Effector memory CD8-positive, alpha-beta T cell (primary cell): ENCODE measurements around the gene PRKCZ.

Experiments used
- ATAC-seq: fragments of 150-1000 bp; cut with Tn5 transposase; replicated peaks from 2 replicates; pipeline ENCODE4 v1.10.0; 2021; ENCODE audit warnings: mild to moderate bottlenecking, moderate library complexity
- DNase-seq, 3 experiments: peaks; one replicate each; pipeline ENCODE4 v3.0.0; 2021
- H3K27ac Mint-ChIP-seq, 2 donors: one replicate each; pipeline ENCODE4 v1.8.0; 2022; ENCODE audit warnings: mild to moderate bottlenecking in 2 of 2, mixed read lengths in 2 of 2, moderate library complexity in 2 of 2
- H3K27me3 Mint-ChIP-seq, 2 donors: one replicate each; pipeline ENCODE4 v1.8.0; 2022; ENCODE audit warnings: mixed read lengths in 2 of 2
- H3K36me3 Mint-ChIP-seq: one replicate; pipeline ENCODE4 v1.8.0; 2022; ENCODE audit warnings: mild to moderate bottlenecking, moderate library complexity, mixed read lengths; ENCODE audit not compliant: insufficient read depth
- H3K4me1 Mint-ChIP-seq, 2 donors: one replicate each; pipeline ENCODE4 v1.8.0; 2022; ENCODE audit warnings: low read depth in 2 of 2, mixed read lengths in 2 of 2
- H3K4me3 Mint-ChIP-seq, 2 donors: one replicate each; pipeline ENCODE4 v1.8.0; 2022; ENCODE audit warnings: mild to moderate bottlenecking in 2 of 2, mixed read lengths in 2 of 2, moderate library complexity in 2 of 2
- H3K9me3 Mint-ChIP-seq, 2 donors: one replicate each; pipeline ENCODE4 v1.8.0; 2022; ENCODE audit warnings: mixed read lengths in 2 of 2

Gene PRKCZ

GRCh38 chr1:2030076-2030871 lies 19.9 kb upstream of the PRKCZ start:
- Mint-ChIP-seq H3K36me3 (no peaks in the 10 kb centered on the region), H3K9me3 (no peaks in the 10 kb centered on the region), H3K4me3 (no peak overlapping the region), H3K27ac (no peak overlapping the region), H3K4me1 (no peaks in the 10 kb centered on the region), H3K27me3 (peaks cover 5 to 29% of the 10 kb centered on the region in 2 donors)
- no peak for DNase-seq
- no peak for ATAC-seq

DNA sequence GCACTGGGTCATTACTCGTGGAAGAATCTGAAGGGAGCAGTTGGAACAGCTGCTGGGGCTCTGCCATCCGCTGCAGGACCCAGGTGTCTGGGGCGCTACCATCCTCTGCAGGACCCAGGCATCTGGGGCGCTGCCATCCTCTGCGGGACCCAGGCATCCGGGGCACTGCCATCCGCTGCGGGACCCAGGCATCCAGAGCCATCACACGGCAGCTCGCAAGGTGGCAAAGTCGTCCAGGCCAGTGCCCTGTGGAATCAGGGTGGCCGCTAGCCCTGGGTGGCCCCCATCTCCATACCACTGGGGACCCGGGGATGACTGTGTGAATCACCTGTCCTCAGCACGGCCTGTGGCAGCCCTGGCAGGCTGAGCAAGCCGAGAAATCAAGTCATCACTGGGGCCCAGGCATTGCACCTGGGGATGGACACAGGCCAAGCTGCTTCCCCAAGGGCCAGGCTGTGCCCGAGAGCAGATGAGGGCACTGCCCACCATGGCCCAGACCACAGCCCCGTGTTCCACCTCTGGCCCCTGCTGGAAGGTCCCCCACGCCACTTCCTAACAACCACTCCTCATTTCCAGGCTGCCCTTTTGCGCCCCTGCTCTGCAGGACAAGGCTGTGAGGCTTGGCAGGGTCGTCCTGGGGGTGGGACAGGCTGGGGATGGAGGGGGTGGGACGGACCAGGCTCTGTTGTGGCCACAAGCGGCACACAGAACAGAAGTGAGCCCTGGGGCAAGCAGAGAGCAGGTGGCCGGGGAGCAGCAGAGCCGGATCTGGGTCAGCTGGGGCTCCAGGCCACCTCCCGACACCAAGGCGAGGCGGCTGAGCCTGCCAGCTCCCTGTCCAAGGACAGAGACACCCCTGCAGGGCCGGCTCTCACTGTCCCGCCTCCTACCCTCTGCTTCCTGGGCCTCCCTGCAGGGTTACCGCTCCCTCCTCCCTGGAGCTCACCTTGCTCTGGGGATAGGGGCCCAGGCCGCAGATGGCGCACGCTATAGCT lies 18.4 kb upstream of the PRKCZ start:
- DNase-seq (no peak), ATAC-seq (no peak)
- no peaks in the 10 kb centered on the region for H3K9me3 Mint-ChIP-seq
- no peaks in the 10 kb centered on the region for H3K36me3 Mint-ChIP-seq
- peaks cover 5 to 29% of the 10 kb centered on the region in 2 donors for H3K27me3 Mint-ChIP-seq
- no peak overlapping the region for H3K4me3 Mint-ChIP-seq
- no peaks in the 10 kb centered on the region for H3K4me1 Mint-ChIP-seq
- no peak overlapping the region for H3K27ac Mint-ChIP-seq

DNA sequence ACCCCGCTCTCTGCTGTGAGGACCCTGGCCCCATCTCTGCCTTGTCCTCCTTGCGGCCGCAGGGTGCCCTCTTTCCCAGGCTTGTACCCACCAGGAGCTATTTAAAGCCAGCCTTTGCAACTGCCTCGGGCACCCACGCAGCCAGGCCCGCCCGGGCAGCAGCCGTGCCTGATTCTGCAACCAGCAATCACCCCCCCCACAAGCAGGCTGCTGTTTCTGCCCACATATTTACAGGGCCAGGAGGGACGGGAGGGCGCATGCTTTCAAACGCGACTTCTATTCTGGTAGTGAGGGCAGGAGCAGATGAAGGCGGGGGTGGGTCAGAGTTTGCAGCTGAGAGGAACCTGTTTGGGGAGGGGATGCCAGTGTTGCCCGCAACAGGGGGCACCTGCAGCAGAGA lies 17.5 kb upstream of the PRKCZ start:
- Mint-ChIP-seq H3K27me3 (peaks cover 5 to 29% of the 10 kb centered on the region in 2 donors), H3K4me1 (no peaks in the 10 kb centered on the region), H3K9me3 (no peaks in the 10 kb centered on the region), H3K36me3 (no peaks in the 10 kb centered on the region), H3K27ac (no peak overlapping the region), H3K4me3 (no peak overlapping the region)
- ATAC-seq (no peak), DNase-seq (no peak)

DNA sequence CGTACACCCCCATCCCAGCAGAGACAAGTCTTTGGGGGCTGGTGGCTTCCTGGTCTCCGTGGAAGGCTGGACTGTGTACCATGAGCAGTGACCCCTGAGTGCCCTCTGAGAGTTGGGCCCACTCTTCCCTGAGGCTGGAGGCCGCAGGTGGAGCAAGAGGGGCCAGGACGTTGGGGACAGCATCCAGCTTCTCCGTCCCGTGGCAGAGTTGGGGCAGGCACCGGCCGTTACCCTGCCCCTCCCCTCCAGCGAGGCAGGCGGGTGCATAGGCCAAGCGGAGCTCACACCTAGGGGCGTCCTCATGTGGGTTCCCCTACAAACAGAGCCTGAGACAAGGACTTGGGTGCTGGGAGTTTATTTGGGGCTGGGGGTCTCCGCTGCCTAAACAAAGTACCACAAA lies 17.0 kb upstream of the PRKCZ start:
- Mint-ChIP-seq H3K27me3 (peaks cover 5 to 30% of the 10 kb centered on the region in 2 donors), H3K4me3 (no peak overlapping the region), H3K4me1 (no peaks in the 10 kb centered on the region), H3K36me3 (no peaks in the 10 kb centered on the region), H3K27ac (no peak overlapping the region), H3K9me3 (no peaks in the 10 kb centered on the region)
- ATAC-seq: no peak
- DNase-seq: no peak

GRCh38 chr1:2036287-2036686 lies 13.9 kb upstream of the PRKCZ start:
- H3K36me3 Mint-ChIP-seq: no peaks in the 10 kb centered on the region
- no peak overlapping the region for H3K4me3 Mint-ChIP-seq
- H3K27me3 Mint-ChIP-seq: peaks cover 5 to 25% of the 10 kb centered on the region in 2 donors
- H3K27ac Mint-ChIP-seq: no peak overlapping the region
- H3K4me1 Mint-ChIP-seq: no peaks in the 10 kb centered on the region
- no peaks in the 10 kb centered on the region for H3K9me3 Mint-ChIP-seq
- ATAC-seq (no peak), DNase-seq (no peak)

DNA sequence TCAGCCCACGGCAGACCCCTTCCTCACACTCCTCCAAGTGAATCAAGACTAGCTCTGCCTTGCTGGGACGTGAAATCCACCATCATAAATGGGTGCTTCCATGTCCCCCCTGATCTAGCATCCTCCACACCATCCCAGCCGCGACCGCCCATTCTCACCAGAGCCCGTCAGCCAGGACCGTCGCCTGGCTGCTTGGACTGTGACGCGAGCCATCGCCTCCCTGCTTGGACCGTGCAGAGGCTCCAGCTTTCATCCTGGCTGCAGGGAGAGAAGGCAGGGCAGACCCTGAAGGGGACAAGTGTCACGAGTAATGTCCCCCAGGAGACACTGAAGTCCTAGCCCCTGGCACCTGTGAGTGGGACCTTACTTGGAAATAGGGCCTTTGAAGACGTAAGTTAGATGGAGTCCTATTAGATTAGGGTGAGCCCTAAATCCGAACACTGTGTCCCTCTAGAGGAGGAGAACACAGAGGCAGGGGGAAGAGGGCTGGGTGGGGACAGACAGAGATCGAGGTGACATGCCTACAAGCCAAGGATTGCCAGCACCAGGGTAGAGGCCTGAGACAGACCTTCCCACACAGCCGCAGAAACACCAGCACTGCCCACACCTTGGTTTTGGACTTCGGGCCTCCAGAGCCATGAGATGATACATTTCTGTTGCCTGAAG lies 12.8 kb upstream of the PRKCZ start:
- H3K9me3 Mint-ChIP-seq: no peaks in the 10 kb centered on the region
- DNase-seq (no peak), ATAC-seq (no peak)
- H3K27me3 Mint-ChIP-seq: peaks cover 5 to 24% of the 10 kb centered on the region in 2 donors
- H3K4me3 Mint-ChIP-seq: no peak overlapping the region
- H3K36me3 Mint-ChIP-seq: peaks cover 2% of the 10 kb centered on the region
- no peak overlapping the region for H3K27ac Mint-ChIP-seq
- H3K4me1 Mint-ChIP-seq: no peaks in the 10 kb centered on the region

- H3K27ac Mint-ChIP-seq: no peak overlapping the region
- H3K4me3 Mint-ChIP-seq: no peak overlapping the region
- ATAC-seq: no peak
- no peaks in the 10 kb centered on the region for H3K4me1 Mint-ChIP-seq
- peaks cover 5 to 16% of the 10 kb centered on the region in 2 donors for H3K27me3 Mint-ChIP-seq
- DNase-seq: no peak
- H3K36me3 Mint-ChIP-seq: peaks cover 3% of the 10 kb centered on the region
- no peaks in the 10 kb centered on the region for H3K9me3 Mint-ChIP-seq
These were observed 12.0 kb upstream of the PRKCZ start for GRCh38 chr1:2038229-2038628.

DNA sequence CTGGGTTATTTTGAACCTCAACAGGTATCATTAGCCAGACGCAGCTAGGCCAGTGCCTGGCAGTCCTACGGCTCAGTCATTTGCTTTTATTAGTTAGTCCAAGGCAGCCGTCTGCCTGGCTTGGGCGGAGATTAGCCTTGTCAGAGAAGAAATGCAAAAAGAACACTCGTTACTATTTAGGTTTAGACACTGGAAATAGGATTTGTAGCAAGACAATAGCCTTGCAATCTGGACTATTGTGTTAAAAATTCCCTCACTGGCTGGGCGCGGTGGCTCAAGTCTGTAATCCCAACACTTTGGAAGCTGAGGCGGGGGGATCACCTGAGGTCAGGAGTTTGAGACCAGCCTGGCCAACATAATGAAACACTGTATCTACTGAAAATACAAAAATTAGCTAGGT lies 11.0 kb upstream of the PRKCZ start:
- DNase-seq (no peak), ATAC-seq (no peak)
- no peak overlapping the region for H3K27ac Mint-ChIP-seq
- peaks cover 0 to 2% of the 10 kb centered on the region in 2 donors for H3K4me1 Mint-ChIP-seq
- no peaks in the 10 kb centered on the region for H3K9me3 Mint-ChIP-seq
- no peak overlapping the region for H3K4me3 Mint-ChIP-seq
- peaks cover 0 to 7% of the 10 kb centered on the region in 2 donors for H3K27me3 Mint-ChIP-seq
- H3K36me3 Mint-ChIP-seq: peaks cover 3% of the 10 kb centered on the region

DNA sequence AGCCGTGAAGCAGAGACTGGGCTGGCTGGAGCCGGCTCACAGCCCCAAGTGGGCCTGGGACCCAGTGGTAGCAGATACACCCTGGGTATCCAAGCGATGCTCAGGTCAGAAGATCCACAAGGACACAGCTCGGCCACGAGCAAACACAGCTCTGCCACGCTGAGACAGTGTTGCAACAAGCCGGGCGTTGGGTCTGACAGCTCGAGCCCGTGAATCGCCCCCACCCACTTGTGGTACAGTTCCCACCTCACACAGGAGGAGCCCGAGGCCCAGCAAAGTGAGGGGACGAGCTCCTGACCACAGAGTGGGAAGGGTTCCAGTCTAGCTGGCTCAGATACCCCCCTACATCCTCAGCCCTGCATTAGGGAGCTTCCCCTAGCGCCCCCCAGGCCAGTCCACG lies 8.9 kb upstream of the PRKCZ start:
- H3K27me3 Mint-ChIP-seq: peaks cover 0 to 7% of the 10 kb centered on the region in 2 donors
- H3K4me1 Mint-ChIP-seq: peaks cover 6 to 7% of the 10 kb centered on the region in 2 donors
- no peak for ATAC-seq

GRCh38 chr1:2041887-2042286 lies 8.3 kb upstream of the PRKCZ start:
- peaks cover 6% of the 10 kb centered on the region for H3K36me3 Mint-ChIP-seq
- no peak for ATAC-seq
- peaks cover 6 to 7% of the 10 kb centered on the region in 2 donors for H3K4me1 Mint-ChIP-seq

More for the DNA sequence above, 8.9 kb upstream of the PRKCZ start:
- H3K36me3 Mint-ChIP-seq: peaks cover 3% of the 10 kb centered on the region
- H3K4me3 Mint-ChIP-seq: no peak overlapping the region
- no peak overlapping the region for H3K27ac Mint-ChIP-seq
- DNase-seq: no peak
- no peaks in the 10 kb centered on the region for H3K9me3 Mint-ChIP-seq

GRCh38 chr1:2042830-2043773 lies 7.1 kb upstream of the PRKCZ start:
- peaks cover 6% of the 10 kb centered on the region for H3K36me3 Mint-ChIP-seq
- H3K9me3 Mint-ChIP-seq: no peaks in the 10 kb centered on the region
- H3K4me3 Mint-ChIP-seq: no peak overlapping the region
- H3K4me1 Mint-ChIP-seq: peaks cover 6 to 7% of the 10 kb centered on the region in 2 donors
- no peak overlapping the region for H3K27ac Mint-ChIP-seq
- DNase-seq (no peak), ATAC-seq (no peak)
- peaks cover 0 to 8% of the 10 kb centered on the region in 2 donors for H3K27me3 Mint-ChIP-seq

More at GRCh38 chr1:2041887-2042286, 8.3 kb upstream of the PRKCZ start:
- H3K27me3 Mint-ChIP-seq: peaks cover 0 to 7% of the 10 kb centered on the region in 2 donors
- no peaks in the 10 kb centered on the region for H3K9me3 Mint-ChIP-seq
- DNase-seq: no peak
- H3K4me3 Mint-ChIP-seq: no peak overlapping the region
- no peak overlapping the region for H3K27ac Mint-ChIP-seq

DNA sequence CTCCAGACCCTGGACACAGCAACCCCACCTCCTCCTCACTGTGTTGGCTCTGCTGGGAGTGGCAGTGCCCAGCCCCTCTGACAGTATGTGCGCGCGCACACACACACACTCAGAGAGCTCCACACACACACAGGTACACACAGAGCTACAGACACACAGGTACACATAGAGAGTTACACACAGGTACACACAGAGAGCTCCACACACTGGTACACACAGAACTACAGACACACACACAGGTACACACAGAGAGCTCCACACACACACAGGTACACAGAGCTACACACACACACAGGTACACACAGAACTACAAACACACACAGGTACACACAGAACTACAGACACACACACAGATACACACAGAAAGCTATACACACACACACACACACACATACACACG lies 6.3 kb upstream of the PRKCZ start:
- H3K36me3 Mint-ChIP-seq: peaks cover 6% of the 10 kb centered on the region
- peaks cover 10 to 13% of the 10 kb centered on the region in 2 donors for H3K4me1 Mint-ChIP-seq
- ATAC-seq (no peak), DNase-seq (no peak)
- H3K27ac Mint-ChIP-seq: no peak overlapping the region
- peaks cover 0 to 10% of the 10 kb centered on the region in 2 donors for H3K27me3 Mint-ChIP-seq
- H3K4me3 Mint-ChIP-seq: peak overlapping the region; percentile 32 to 34
- no peaks in the 10 kb centered on the region for H3K9me3 Mint-ChIP-seq
